Hypothalamus (tissue), 51 donors: ENCODE measurements around the gene AVPI1.
A peak's percentile ranks its signal among the peaks of the same experiment; 100 is the strongest.
"Not testable (repeated sequence)": the region's sequence is repeated elsewhere in the genome, so short reads cannot be mapped to it uniquely, and the experiment has no call there.

Experiments used
- DNase-seq, 51 donors: peaks; one replicate each; lab custom pipeline; 2025; lab: John Stamatoyannopoulos, UW

Gene AVPI1

GRCh38 chr10:97713339-97713825 is 26.3 kb upstream of the AVPI1 start, which contains the start of gene MARVELD1:
MARVELD1 (plus strand) TSS chr10:97713730; CDS start chr10:97713877, 147 bp downstream.
- DNase-seq: peak in 29 of 51 donors; percentile 9 to 57 (median 34)

- DNase-seq: no peak
These were observed 24.9 kb upstream of the AVPI1 start for GRCh38 chr10:97711640-97712572.

- DNase-seq: peak in 23 of 51 donors; percentile 6 to 61 (median 25)
These were observed 22.2 kb upstream of the AVPI1 start for GRCh38 chr10:97708976-97709946.

- DNase-seq: no peak
These were observed 21.1 kb upstream of the AVPI1 start for GRCh38 chr10:97708167-97708566.

- no peak for DNase-seq
These were observed 20.3 kb upstream of the AVPI1 start for GRCh38 chr10:97707134-97707861.

GRCh38 chr10:97705006-97705670 is 18.1 kb upstream of the AVPI1 start:
- no peak for DNase-seq

- DNase-seq: no peak
These were observed 17.3 kb upstream of the AVPI1 start for GRCh38 chr10:97704341-97704740.

GRCh38 chr10:97703398-97704067 is 16.5 kb upstream of the AVPI1 start:
- DNase-seq: no peak

- DNase-seq: peak in 27 of 51 donors; percentile 5 to 78 (median 38)
These were observed 14.5 kb upstream of the AVPI1 start for GRCh38 chr10:97701438-97702069.

GRCh38 chr10:97698072-97698655 is 11.1 kb upstream of the AVPI1 start:
- DNase-seq: not testable (repeated sequence)

GRCh38 chr10:97690133-97690532 is 3.1 kb upstream of the AVPI1 start:
- no peak for DNase-seq

- no peak for DNase-seq
These were observed 2.5 kb upstream of the AVPI1 start for GRCh38 chr10:97689559-97690020.

GRCh38 chr10:97687785-97688781 is 1.0 kb upstream of the AVPI1 start:
- peak in 3 of 51 donors; percentile 4 to 29 (median 19) for DNase-seq

- DNase-seq: peak in 2 of 51 donors; percentile 33 to 44
These were observed 610 bp downstream of the AVPI1 start for GRCh38 chr10:97686301-97686961.

GRCh38 chr10:97685395-97685958 is 1.6 kb downstream of the AVPI1 start:
- DNase-seq: peak in 1 of 51 donors; percentile 28
